ENCODE results near the gene TMEM214.
"Not testable (repeated sequence)": the region's sequence is repeated elsewhere in the genome, so short reads cannot be mapped to it uniquely, and the experiment has no call there.

Gene TMEM214

DNA sequence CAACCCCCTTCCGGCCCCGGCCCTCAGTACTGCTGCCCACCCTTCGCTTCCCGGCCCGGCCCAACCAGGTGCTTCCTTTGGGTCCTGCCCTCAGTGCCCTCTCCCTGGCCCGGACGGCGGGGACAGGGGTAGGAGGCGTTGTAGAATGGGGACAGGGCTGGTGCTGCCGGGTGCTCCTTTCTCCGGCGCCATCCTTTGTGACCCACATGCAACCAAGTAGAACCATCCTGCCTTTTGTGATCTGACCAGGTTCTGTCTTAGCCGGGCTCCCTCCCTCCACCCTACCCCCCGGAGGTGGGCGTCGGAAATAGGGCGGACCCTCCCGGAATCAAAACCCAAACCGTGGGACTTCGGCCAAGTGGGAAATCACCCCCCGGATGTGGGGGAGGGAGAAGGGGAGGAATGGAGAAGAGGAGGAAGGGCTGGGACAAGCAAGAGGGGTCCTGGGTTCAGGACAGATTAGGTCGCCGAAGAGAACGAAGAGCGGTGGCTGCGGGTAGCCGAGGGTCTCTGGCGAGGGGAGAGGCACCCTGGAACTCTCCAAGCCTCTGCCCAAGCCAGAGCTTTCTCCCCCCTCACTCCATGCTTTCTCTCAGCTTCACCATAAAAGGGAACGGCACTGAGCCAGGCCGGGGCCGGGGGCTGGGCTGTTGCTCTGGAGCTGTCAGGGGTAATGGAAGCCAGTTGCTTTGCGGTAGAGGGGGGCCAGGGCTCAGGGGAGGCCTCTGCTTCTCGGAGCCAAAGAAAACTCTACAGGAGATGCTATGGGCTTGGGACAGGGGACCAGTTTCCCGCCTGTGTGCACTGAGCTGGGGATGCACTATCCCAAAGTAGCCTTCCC is 39.4 kb downstream of the TMEM214 start:
- in situ Hi-C loops (cut with MboI; ENCODE audit: low sequenced_read_pairs): no loop called here
- peaks cover 8% of the 10 kb centered on the region for H3K4me1 ChIP-seq
- peaks cover 33% of the 10 kb centered on the region for H3K36me3 ChIP-seq (replicated peaks)
- DNase-seq (ENCODE audit: low spot score in 2 of 2): no peak
- H3K9me3 ChIP-seq: no peaks in the 10 kb centered on the region
- H3K27me3 ChIP-seq (ENCODE audit: low read depth): 0 out of 2 replicates have a peak, but pooled peaks cover 2% of the 10 kb centered on the region
- H3K4me3 ChIP-seq: peak overlapping the region; percentile 93

DNA sequence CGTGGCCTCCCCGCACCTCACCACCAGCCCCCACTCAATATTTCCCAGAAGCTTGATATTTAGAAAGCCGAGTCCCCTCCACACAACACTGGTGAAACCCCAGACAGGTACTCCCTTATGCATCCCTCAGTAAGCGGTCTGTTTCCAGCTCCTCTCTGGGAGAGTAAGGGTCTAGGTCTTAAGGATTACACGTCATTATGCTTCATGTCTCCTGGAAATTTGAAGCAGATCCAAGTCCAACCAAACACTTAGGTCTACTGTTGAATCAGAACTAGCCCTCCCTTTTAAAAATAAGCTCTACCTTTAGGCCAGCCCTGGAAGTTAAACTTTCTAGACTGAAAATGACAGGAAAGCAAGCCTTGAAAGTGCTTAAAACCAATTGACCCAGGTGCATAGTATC is 40.2 kb downstream of the TMEM214 start:
- no peaks in the 10 kb centered on the region for H3K9me3 ChIP-seq
- peaks cover 8% of the 10 kb centered on the region for H3K4me1 ChIP-seq
- DNase-seq (ENCODE audit: low spot score in 2 of 2): no peak
- in situ Hi-C loops (cut with MboI; ENCODE audit: low sequenced_read_pairs): no loop called here
- H3K27me3 ChIP-seq (ENCODE audit: low read depth): 0 out of 2 replicates have a peak, but pooled peaks cover 2% of the 10 kb centered on the region
- H3K4me3 ChIP-seq: no peak overlapping the region; the same call in 1 of the 2 replicates
- peaks cover 28% of the 10 kb centered on the region for H3K36me3 ChIP-seq (replicated peaks)

DNA sequence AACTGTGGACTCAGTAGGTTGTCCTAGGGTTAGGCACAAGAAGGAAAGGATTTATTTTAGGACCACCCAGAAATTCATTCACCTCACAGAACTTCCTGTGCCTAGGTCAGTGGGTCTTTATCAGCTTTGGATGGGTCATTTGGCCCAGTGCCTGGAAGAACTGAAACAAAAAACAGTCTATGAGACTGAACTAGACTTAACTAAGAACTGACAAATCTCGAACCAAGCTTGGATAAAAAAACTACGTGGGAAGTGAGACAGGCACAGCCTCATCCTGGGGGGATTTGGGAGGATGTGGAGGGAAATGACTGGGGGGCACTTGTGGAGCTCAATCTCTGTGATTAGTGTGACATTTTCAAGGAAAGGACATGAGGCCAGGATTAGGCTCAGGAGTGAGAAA is 41.0 kb downstream of the TMEM214 start:
- Histone ChIP-seq H3K36me3 (replicated peaks) (peaks cover 19% of the 10 kb centered on the region), H3K27me3 (ENCODE audit: low read depth) (0 out of 2 replicates have a peak, but pooled peaks cover 2% of the 10 kb centered on the region), H3K4me3 (no peak overlapping the region), H3K9me3 (no peaks in the 10 kb centered on the region), H3K4me1 (peaks cover 8% of the 10 kb centered on the region)
- in situ Hi-C loops (cut with MboI; ENCODE audit: low sequenced_read_pairs): no loop called here
- no peak for DNase-seq (ENCODE audit: low spot score in 2 of 2)

DNA sequence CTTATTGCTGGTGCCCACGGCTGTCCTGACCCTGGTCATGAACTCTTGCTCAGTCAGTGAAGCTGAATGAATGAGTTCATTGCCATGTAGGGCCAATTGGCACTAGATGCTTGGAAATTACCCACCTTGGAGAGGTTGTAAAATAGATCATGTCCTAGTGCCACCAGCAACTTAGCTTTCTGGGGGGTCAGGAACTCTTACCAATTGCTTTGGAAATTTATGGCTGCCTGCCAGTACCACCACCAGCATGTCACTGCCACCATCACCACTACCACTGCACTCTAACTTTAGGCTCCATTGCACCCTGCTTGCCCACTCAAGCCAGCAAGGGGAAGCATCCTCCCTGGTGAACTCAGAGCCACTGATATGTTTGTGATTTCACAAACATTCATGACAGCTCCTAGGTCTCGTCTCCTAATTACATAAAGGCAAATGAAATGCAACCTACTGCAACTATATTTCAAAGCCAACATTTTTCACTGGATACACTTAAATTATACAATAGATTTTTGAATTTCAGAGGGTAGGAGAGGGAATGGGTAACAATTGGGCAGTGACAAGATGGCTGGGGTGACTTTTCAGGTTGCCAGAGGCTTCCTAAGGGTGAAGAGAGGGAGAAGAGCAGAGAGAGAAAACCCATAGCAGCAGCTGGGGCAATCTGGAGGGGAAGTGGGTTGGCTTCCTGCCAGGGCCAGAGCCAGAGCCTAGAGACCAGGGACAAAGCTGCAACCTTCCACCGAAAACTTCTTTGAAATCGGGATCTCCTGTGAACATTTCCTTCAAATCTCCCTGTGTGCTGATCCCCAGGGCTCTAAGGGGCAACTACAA is 42.2 kb downstream of the TMEM214 start:
- H3K27me3 ChIP-seq (ENCODE audit: low read depth): 0 out of 2 replicates have a peak, but pooled peaks cover 2% of the 10 kb centered on the region
- H3K9me3 ChIP-seq: no peaks in the 10 kb centered on the region
- peaks cover 8% of the 10 kb centered on the region for H3K4me1 ChIP-seq
- H3K4me3 ChIP-seq: no peak overlapping the region
- DNase-seq (ENCODE audit: low spot score in 2 of 2): no peak
- H3K36me3 ChIP-seq (replicated peaks): peaks cover 10% of the 10 kb centered on the region
- in situ Hi-C loops (cut with MboI; ENCODE audit: low sequenced_read_pairs): no loop called here

DNA sequence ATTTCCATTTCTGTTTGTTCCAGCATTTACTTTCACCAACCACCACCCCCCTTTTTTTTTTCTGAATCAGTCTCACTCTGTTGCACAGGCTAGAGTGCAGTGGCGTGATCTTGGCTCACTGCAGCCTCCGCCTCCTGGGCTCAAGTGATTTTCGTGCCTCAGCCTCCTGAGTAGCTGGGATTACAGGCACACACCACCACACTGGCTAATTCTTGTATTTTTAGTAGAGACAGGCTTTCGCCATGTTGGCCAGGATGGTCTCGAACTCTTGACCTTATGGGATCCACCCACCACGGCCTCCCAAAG is 42.8 kb downstream of the TMEM214 start:
- H3K9me3 ChIP-seq; H3K4me3 ChIP-seq; H3K36me3 ChIP-seq (replicated peaks); H3K4me1 ChIP-seq; H3K27me3 ChIP-seq (ENCODE audit: low read depth); in situ Hi-C loops (cut with MboI; ENCODE audit: low sequenced_read_pairs); DNase-seq (ENCODE audit: low spot score in 2 of 2): not testable (repeated sequence)

DNA sequence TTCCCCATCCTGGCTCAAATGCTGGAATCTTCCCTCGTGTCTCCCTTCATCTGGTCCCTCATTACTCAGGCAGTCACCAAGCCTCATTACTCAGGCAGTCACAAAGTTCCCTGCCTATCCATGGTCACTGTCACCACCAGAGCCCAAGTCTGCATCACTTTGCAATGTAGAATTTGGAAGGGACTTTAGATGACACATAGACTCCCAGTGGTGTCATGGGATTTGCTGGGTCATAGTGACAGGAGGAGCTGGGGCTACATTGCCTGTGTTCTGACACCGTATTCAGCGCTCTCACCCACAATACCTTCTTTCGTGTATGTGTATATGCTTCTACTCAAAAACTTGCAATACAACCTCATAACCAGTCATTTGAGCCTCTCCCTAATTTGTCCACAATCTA is 43.6 kb downstream of the TMEM214 start:
- H3K36me3 ChIP-seq (replicated peaks): peaks cover 1% of the 10 kb centered on the region; the same call in 1 of the 2 replicates
- no peak overlapping the region for H3K4me3 ChIP-seq
- H3K4me1 ChIP-seq: peaks cover 3% of the 10 kb centered on the region
- H3K27me3 ChIP-seq (ENCODE audit: low read depth): 0 out of 2 replicates have a peak, but pooled peaks cover 2% of the 10 kb centered on the region
- no peaks in the 10 kb centered on the region for H3K9me3 ChIP-seq
- in situ Hi-C loops (cut with MboI; ENCODE audit: low sequenced_read_pairs): no loop called here
- DNase-seq (ENCODE audit: low spot score in 2 of 2): no peak

DNA sequence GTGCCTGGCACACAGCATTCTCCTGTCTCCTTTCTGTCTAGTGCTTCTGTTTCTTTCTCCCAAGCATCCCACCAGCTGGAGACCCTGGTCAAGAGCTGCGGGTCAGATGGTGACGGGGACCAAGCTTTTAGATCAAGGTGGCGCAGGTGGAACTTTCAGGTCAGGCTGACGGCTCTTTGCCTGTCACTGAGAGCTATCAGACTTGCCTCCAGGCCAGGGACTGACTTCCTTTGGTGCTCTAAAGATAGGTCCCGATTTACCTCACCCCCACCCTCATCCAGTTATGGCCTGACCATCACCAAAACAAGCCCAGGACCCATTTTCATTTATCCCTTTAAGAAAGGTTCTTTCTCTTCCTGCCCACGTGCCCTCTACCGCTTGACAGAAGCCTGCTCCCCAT is 44.5 kb downstream of the TMEM214 start:
- Histone ChIP-seq H3K4me3 (no peak overlapping the region), H3K36me3 (replicated peaks) (no peaks in the 10 kb centered on the region), H3K9me3 (no peaks in the 10 kb centered on the region), H3K27me3 (ENCODE audit: low read depth) (0 out of 2 replicates have a peak, but pooled peaks cover 2% of the 10 kb centered on the region), H3K4me1 (peaks cover 5% of the 10 kb centered on the region)
- in situ Hi-C loops (cut with MboI; ENCODE audit: low sequenced_read_pairs): no loop called here
- no peak for DNase-seq (ENCODE audit: low spot score in 2 of 2)

DNA sequence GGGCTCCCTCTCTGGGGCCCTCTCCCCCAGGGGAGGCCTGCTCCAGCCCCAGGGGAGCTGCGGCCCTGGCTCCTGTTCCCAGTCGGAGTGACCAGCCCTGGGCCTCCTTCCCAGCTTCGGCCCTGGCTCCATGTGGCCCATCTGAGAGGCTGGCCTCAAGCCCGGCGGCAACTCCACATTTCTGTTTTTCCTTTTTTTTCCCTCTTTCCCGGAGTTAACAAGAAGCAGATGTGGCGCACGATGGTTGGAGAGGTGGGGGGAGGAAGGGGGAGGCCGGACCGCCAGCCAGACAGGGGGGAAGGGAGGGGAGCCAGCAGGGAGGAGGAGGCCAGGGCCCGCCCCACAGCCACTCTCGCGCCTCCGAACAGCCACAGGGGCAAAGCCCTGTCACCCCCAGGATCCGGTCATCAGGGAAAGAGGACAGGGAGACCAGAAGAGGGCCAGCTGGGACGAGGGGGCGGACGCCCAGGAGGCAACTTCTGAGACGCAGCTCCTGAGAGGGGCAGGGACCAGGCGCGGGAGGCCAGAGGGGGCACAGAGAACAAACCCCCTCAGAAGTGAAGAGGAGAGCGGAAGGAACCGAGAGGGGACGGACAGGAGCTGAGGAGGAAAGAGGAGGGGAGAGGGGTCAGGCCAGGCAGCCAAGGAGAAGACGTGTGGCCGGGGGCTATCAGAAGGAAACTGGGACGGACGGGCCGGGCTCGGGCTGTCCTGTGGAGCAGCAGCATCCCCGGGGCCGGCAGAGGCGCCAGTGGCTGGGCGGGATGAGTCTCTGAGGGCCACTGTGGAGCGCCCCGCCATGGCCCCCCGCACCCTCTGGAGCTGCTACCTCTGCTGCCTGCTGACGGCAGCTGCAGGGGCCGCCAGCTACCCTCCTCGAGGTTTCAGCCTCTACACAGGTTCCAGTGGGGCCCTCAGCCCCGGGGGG is 45.8 kb downstream of the TMEM214 start, which contains the start of gene EMILIN1:
Gene EMILIN1, plus strand, starts transcription at position 349 of the 928 bp plus-strand sequence. Its CDS starts 451 bp downstream, at position 800.
- Histone ChIP-seq H3K36me3 (replicated peaks) (no peaks in the 10 kb centered on the region), H3K4me1 (peaks cover 5% of the 10 kb centered on the region), H3K27me3 (ENCODE audit: low read depth) (0 out of 2 replicates have a peak, but pooled peaks cover 2% of the 10 kb centered on the region), H3K4me3 (no peak within 1 kb of the TSS), H3K9me3 (no peaks in the 10 kb centered on the region)
- no peak for DNase-seq (ENCODE audit: low spot score in 2 of 2)
- in situ Hi-C loops (cut with MboI; ENCODE audit: low sequenced_read_pairs): no loop called here

DNA sequence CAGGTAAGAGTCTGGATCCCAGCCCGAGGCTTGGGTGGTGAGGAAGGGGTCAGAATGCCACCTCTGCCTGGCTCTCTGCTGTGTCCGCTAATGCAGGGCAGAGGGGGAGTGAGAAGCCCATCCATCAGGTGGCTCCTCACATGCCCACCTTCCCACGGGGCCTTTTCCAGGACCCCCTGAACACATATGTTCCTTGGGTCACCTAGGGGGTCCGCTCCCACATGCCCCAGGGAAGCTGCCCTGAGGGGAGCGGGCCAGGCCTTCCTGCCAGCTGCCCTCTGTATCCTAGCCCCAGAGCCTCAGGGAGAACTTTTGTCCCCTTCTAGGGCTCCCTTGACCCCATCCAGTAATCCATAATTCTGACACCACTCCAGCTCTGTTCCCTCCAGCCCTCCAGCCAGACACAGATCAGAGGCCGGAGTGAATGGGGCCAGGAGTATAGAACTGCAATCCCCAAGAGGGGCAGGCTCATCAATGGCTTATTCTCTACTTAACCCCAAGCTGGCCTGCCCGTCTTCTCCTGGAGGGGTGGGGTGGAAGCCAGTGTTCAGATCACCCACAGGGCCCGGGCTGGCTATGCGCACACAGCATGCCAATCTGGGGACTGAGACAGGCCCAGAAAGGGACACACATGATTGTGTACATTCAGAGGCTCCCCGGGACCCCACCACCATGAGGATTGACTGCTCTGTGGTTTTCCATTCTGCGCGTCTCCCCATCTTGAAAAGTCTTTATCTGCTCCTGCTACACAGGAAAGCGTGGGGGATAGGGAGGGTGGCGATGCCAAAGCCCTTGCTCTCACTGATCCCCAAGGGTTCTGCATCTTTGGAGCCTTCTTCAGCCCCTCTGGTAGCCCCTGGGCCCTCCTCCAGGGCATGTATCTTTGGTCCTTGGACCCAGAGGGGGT is 46.7 kb downstream of the TMEM214 start:
- no peaks in the 10 kb centered on the region for H3K36me3 ChIP-seq (replicated peaks)
- H3K4me1 ChIP-seq: peaks cover 5% of the 10 kb centered on the region
- no peaks in the 10 kb centered on the region for H3K9me3 ChIP-seq
- in situ Hi-C loops (cut with MboI; ENCODE audit: low sequenced_read_pairs): no loop called here
- no peak for DNase-seq (ENCODE audit: low spot score in 2 of 2)
- no peak overlapping the region for H3K4me3 ChIP-seq
- H3K27me3 ChIP-seq (ENCODE audit: low read depth): 0 out of 2 replicates have a peak, but pooled peaks cover 2% of the 10 kb centered on the region

DNA sequence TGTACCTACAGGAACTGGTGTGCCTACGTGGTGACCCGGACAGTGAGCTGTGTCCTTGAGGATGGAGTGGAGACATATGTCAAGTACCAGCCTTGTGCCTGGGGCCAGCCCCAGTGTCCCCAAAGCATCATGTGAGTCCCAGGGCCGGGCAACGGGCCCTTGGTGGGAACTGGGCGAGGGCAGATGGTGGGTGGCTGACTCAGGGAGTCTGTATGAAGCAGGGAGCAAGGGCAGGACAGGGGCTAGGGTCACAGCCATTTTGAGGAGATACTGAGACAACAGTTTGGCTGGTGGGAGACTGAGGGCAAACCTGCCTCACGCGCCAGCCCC is 47.3 kb downstream of the TMEM214 start:
- Histone ChIP-seq H3K36me3 (replicated peaks) (no peaks in the 10 kb centered on the region), H3K4me1 (peaks cover 5% of the 10 kb centered on the region), H3K4me3 (no peak overlapping the region), H3K27me3 (ENCODE audit: low read depth) (0 out of 2 replicates have a peak, but pooled peaks cover 2% of the 10 kb centered on the region), H3K9me3 (no peaks in the 10 kb centered on the region)
- DNase-seq (ENCODE audit: low spot score in 2 of 2): no peak
- in situ Hi-C loops (cut with MboI; ENCODE audit: low sequenced_read_pairs): no loop called here

DNA sequence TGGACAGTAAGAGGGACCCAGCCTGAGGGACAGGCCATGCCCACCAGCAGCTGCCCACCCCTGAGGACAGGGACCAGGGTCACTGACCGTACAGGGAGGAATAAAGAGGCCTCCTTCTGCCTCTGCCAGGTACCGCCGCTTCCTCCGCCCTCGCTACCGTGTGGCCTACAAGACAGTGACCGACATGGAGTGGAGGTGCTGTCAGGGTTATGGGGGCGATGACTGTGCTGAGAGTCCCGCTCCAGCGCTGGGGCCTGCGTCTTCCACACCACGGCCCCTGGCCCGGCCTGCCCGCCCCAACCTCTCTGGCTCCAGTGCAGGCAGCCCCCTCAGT is 47.8 kb downstream of the TMEM214 start:
- Histone ChIP-seq H3K4me1 (peaks cover 5% of the 10 kb centered on the region), H3K36me3 (replicated peaks) (no peaks in the 10 kb centered on the region), H3K27me3 (ENCODE audit: low read depth) (0 out of 2 replicates have a peak, but pooled peaks cover 2% of the 10 kb centered on the region), H3K4me3 (no peak overlapping the region), H3K9me3 (no peaks in the 10 kb centered on the region)
- no peak for DNase-seq (ENCODE audit: low spot score in 2 of 2)
- in situ Hi-C loops (cut with MboI; ENCODE audit: low sequenced_read_pairs): no loop called here

DNA sequence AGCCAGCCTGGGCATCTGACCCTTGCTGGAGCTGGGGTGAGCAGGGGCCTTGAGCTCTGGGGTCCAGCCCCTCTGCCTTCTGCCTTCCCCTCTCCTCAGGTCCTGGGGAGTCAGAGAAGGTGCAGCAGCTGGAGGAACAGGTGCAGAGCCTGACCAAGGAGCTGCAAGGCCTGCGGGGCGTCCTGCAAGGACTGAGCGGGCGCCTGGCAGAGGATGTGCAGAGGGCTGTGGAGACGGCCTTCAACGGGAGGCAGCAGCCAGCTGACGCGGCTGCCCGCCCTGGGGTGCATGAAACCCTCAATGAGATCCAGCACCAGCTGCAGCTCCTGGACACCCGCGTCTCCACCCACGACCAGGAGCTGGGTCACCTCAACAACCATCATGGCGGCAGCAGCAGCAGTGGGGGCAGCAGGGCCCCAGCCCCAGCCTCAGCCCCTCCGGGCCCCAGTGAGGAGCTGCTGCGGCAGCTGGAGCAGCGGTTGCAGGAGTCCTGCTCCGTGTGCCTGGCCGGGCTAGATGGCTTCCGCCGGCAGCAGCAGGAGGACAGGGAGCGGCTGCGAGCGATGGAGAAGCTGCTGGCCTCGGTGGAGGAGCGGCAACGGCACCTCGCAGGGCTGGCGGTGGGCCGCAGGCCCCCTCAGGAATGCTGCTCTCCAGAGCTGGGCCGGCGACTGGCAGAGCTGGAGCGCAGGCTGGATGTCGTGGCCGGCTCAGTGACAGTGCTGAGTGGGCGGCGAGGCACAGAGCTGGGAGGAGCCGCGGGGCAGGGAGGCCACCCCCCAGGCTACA is 49.4 kb downstream of the TMEM214 start:
- DNase-seq (ENCODE audit: low spot score in 2 of 2): no peak
- no peaks in the 10 kb centered on the region; the same call in 1 of the 2 replicates for H3K36me3 ChIP-seq (replicated peaks)
- H3K4me3 ChIP-seq: no peak overlapping the region
- no peaks in the 10 kb centered on the region for H3K9me3 ChIP-seq
- in situ Hi-C loops (cut with MboI; ENCODE audit: low sequenced_read_pairs): no loop called here
- H3K27me3 ChIP-seq (ENCODE audit: low read depth): no peaks in the 10 kb centered on the region
- H3K4me1 ChIP-seq: peaks cover 6% of the 10 kb centered on the region

Measured in HAP-1 (cell line).